GM21423 (cell line): ENCODE measurements around the gene PGLYRP1.

Experiments used
- ATAC-seq: cut with Tn5 transposase; IDR thresholded peaks from one replicate; pipeline ENCODE4 v1.9.1; 2021; ENCODE audit warnings: mild to moderate bottlenecking, moderate library complexity; ENCODE audit not compliant: unreplicated experiment

Gene PGLYRP1

DNA sequence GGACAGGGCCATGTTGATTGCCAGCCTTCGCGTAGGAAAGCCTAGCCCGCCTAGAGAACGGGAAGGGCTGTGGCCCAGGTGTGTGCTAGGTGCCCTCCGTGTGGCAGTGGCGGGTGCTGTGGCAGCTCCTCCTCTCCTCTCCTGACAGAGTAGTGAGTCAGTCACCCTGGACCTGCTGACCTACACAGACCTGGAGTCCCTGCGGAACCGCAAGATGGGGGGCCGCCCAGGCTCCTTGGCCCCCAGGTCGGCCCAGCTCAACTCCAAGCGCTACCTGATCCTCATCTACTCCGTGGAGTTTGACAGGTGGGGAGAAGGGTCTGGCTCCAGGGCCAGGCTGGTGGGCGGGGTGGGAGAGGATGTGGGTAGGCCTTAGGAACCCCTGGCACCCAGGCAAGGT lies 16.4 kb downstream of the PGLYRP1 start:
- no peak for ATAC-seq

DNA sequence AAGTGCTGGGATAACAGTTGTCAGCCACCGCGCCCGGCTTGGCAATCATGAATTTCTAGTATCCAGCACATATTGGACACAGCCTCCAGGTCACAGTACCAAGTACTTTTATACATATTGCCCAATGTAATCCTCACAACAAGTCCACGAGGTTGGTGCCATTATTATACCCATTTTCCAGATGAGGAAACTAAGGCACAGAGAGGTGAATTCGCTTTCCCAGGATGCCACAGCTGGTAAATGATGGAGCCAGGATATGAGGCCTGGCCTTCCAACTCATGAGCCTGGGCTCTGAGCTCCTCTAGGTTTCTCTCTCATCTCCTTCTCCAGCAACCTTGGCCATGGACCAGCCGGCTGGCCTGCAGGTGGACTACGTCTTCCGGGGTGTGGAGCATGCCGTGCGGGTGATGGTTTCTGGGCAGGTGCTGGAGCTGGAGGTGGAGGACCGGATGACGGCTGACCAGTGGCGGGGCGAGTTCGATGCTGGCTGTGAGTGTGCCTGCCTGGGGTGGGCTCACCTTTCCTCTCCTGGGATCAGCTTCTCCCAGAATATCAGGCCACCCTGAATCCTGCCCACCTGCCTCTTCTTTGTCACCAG lies 20.1 kb downstream of the PGLYRP1 start:
- ATAC-seq: no peak

- ATAC-seq: no peak
These were observed 22.2 kb downstream of the PGLYRP1 start for GRCh38 chr19:46000491-46001246.

GRCh38 chr19:45999653-46000121 lies 23.2 kb downstream of the PGLYRP1 start:
- no peak for ATAC-seq

- no peak for ATAC-seq
These were observed 24.0 kb downstream of the PGLYRP1 start for GRCh38 chr19:45998834-45999233.

- no peak for ATAC-seq
These were observed 25.9 kb downstream of the PGLYRP1 start for GRCh38 chr19:45996933-45997332.

DNA sequence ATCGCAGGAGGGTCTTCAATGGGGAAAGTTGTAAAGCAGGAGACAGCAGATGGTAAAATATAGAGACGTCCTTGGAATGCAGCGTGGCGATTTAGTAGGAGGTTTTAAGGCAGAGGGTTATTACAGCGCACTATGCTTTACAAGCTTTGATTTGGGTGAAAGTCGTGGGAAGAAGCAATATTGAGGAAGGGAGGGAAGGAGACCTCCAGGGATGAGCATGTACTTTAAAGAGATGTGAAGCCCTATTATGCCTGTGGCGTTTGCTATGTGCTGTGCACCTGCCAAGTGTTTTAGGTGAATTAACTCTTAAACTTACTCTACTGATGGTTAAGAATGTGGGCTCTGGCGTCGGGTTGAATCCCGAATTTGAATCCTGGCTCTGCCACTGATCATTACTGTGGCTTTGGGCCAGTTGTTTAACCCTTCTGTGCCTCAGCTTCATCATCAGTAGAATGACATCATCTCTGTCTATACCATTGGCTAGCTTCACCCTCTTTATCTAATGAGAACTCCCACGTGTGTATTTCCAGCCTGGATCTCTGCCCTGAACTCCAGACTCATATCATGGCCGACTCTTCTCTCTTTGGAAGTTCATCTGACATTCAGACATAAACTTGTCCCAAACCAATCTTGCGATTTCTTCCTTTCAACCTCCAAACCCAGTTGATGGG lies 27.0 kb downstream of the PGLYRP1 start:
- ATAC-seq: no peak

DNA sequence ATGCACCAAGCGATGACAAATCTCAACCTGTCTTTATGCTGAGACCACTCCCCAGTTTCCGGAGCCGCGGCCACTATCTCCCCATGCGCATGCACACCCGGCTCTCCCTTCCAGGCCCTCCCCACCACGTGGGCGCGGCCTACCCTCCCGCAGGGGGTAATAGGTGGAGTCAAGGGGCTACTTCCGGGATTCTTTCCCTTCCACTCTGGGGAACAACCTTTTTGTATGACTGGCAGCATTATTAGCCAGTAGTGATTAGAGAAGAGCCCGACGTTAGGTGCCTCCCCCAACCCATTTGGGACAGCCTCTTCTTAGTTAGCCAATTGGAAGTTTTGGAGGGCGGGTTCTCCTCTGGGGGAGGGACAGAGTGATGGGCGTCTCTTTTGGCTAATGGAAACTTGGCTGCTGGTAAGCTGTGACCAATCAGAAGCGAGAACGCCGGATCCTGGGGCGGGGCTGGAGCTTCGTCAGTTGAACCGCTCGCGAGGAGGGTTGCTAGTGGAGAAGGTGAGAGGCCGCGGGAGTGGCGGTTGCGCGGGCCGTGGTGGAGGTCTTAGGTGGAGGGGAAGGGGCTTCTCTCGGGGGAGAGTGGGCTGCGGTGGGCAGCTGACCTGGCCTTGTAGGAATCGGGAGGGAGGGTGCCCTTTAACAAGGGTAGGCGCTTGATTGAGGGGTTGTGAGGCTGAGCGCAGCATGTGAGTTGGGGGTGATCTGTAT lies 27.7 kb downstream of the PGLYRP1 start, which contains the start of gene CCDC61:
CCDC61 (plus strand) TSS at position 470 of the 717 bp plus-strand sequence. CDS start 7,552 bp downstream, outside the sequence.
- ATAC-seq: peak; percentile 93

DNA sequence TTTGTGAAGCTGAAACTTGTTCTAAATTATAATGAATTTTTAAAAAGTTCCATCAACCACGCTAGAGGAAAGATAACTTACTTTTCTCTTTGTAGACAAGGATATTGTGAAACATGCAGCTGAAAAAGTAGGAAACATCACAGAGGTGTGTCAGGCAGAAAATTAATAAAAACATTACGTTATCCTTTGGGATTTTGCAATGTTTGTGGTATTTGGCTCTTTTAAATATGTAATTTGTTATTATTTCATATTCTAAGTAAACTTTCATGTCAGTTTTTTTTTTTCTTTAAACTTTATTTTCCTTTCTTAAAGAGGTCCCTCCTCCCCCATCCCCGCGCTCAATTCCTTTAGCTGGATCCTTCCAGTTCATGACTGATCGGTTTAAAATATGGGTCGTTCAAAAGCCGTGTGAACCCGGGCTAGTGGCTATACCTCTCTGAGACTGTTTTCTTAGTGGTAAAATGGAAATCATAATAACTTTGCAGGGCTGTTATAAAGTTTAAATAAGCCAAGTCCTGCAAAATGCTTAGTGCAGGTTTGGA lies 28.3 kb downstream of the PGLYRP1 start:
- ATAC-seq: no peak

DNA sequence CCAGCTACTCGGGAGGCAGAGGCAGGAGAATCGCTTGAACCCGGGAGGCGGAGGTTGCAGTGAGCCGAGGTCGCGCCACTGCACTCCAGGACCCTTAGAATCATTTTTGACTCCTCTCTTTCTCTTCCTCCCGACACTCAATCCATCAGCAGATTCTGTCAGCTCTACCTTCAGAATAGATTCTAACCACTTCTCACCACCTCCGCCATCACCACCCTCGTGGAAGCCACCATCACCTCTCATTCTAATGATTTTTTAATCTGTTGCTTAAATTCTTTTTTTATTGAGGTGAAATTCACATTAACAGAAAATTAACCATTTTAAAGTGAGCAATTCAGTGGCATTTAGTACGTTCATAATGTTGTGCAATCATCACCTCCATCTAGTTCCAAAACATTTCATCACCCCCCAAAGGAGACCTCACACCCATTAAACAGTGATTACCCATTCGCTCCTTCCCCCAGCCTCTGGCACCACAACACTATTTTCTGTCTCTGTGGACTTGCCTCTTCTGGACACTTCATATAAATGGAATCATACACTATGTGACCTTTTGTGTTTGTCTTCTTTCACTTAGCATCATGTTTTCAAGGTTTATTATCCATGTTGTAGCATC lies 32.6 kb downstream of the PGLYRP1 start:
- no peak for ATAC-seq

DNA sequence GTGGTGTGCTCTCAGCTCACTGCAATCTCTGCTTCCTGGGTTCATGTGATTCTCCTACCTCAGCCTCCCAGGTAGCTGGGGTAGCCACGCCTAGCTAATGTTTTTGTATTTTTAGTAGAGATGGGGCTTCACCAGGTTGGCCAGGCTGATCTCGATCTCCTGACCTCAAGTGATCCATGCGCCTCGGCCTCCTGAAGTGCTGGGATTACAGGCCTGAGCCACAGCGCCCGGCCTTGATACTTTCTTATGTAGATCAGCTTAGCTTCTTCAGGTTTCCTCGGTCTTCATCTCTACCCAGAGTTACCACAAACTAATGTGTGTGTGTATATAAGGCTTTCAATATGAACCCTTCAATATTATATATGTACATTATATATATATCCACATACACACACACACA lies 37.5 kb downstream of the PGLYRP1 start:
- no peak for ATAC-seq

GRCh38 chr19:45981350-45981749 lies 41.5 kb downstream of the PGLYRP1 start:
- no peak for ATAC-seq

DNA sequence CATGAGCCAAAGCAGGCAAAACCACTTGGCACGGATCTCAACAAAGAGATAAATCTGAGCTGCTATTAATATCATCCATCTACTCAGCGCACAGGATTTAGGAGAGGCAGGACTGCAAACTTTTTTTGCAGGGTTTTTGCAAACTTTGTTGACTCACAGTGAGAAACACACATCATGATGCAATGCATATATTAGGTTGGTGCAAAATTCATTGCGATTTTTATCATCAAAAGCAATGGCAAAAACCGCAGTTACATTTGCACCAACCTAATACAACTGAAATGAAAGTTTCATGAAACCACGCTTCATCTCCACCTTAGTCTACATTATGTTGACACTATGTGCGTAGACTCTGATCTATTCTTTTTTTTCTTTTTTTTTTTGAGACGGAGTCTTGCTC lies 44.7 kb downstream of the PGLYRP1 start:
- ATAC-seq: no peak

DNA sequence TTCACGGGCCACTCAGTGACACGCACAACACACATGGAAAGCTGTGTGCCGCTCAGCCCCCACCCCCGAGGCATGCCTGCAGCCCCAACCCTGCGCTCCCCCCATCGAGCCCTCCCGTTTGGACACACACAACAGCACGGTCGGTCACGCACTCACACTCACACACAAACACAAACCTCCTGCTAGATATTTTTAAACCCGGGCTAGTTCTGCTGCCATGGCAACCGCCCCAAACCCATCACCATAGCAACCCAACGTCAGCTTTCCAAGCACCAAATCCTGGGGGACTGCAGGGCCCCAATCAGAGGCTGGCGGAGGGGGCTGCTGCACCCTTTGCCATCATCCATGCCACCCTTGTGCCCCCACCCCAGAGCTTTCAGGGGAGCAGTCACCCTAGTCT lies 46.7 kb downstream of the PGLYRP1 start:
- ATAC-seq: no peak

GRCh38 chr19:45975306-45976070 lies 47.4 kb downstream of the PGLYRP1 start:
- no peak for ATAC-seq

GRCh38 chr19:45973553-45974338 lies 49.1 kb downstream of the PGLYRP1 start, which contains the start of gene NOVA2:
NOVA2 (minus strand) TSS chr19:45973865; CDS start chr19:45973351, 514 bp downstream.
- ATAC-seq: no peak

- no peak for ATAC-seq
These were observed 49.8 kb downstream of the PGLYRP1 start for GRCh38 chr19:45972947-45973540.
